Measurements from ENCODE around the gene SLC44A5.
"Not testable (repeated sequence)": the region's sequence is repeated elsewhere in the genome, so short reads cannot be mapped to it uniquely, and the experiment has no call there.

The SLC44A5 gene

GRCh38 chr1:75275631-75276030, 335.3 kb downstream of the SLC44A5 start:
- DNase-seq (ENCODE audit: low read depth in 2 of 2): no peak

- DNase-seq (ENCODE audit: low read depth in 2 of 2): no peak
Measured at GRCh38 chr1:75274920-75275506, 335.9 kb downstream of the SLC44A5 start.

- DNase-seq (ENCODE audit: low read depth in 2 of 2): no peak
Measured at GRCh38 chr1:75273110-75273509, 337.8 kb downstream of the SLC44A5 start.

- DNase-seq (ENCODE audit: low read depth in 2 of 2): no peak
Measured at GRCh38 chr1:75265792-75266191, 345.1 kb downstream of the SLC44A5 start.

- DNase-seq (ENCODE audit: low read depth in 2 of 2): no peak
Measured at GRCh38 chr1:75264112-75264511, 346.8 kb downstream of the SLC44A5 start.

- not testable (repeated sequence) for DNase-seq (ENCODE audit: low read depth in 2 of 2)
Measured at GRCh38 chr1:75263616-75264015, 347.3 kb downstream of the SLC44A5 start.

GRCh38 chr1:75261946-75262345, 349.0 kb downstream of the SLC44A5 start:
- DNase-seq (ENCODE audit: low read depth in 2 of 2): not testable (repeated sequence)

- no peak for DNase-seq (ENCODE audit: low read depth in 2 of 2)
Measured at GRCh38 chr1:75258351-75258750, 352.6 kb downstream of the SLC44A5 start.

- no peak for DNase-seq (ENCODE audit: low read depth in 2 of 2)
Measured at GRCh38 chr1:75257424-75257823, 353.5 kb downstream of the SLC44A5 start.

- not testable (repeated sequence) for DNase-seq (ENCODE audit: low read depth in 2 of 2)
Measured at GRCh38 chr1:75250114-75250513, 360.8 kb downstream of the SLC44A5 start.

- no peak for DNase-seq (ENCODE audit: low read depth in 2 of 2)
Measured at GRCh38 chr1:75245239-75245638, 365.7 kb downstream of the SLC44A5 start.

GRCh38 chr1:75243124-75243523, 367.8 kb downstream of the SLC44A5 start:
- DNase-seq (ENCODE audit: low read depth in 2 of 2): no peak

GRCh38 chr1:75237316-75237715, 373.6 kb downstream of the SLC44A5 start:
- no peak for DNase-seq (ENCODE audit: low read depth in 2 of 2)

GRCh38 chr1:75234562-75234961, 376.4 kb downstream of the SLC44A5 start:
- DNase-seq (ENCODE audit: low read depth in 2 of 2): no peak

- no peak for DNase-seq (ENCODE audit: low read depth in 2 of 2)
Measured at GRCh38 chr1:75233302-75233929, 377.5 kb downstream of the SLC44A5 start.

- no peak for DNase-seq (ENCODE audit: low read depth in 2 of 2)
Measured at GRCh38 chr1:75220072-75220471, 390.8 kb downstream of the SLC44A5 start.

- no peak for DNase-seq (ENCODE audit: low read depth in 2 of 2)
Measured at GRCh38 chr1:75214017-75214416, 396.9 kb downstream of the SLC44A5 start.

- DNase-seq (ENCODE audit: low read depth in 2 of 2): no peak
Measured at GRCh38 chr1:75211648-75212047, 399.3 kb downstream of the SLC44A5 start.

GRCh38 chr1:75208862-75209261, 402.1 kb downstream of the SLC44A5 start:
- no peak for DNase-seq (ENCODE audit: low read depth in 2 of 2)

- DNase-seq (ENCODE audit: low read depth in 2 of 2): no peak
Measured at GRCh38 chr1:75203415-75204277, 407.3 kb downstream of the SLC44A5 start.

- DNase-seq (ENCODE audit: low read depth in 2 of 2): no peak
Measured at GRCh38 chr1:75202751-75203150, 408.2 kb downstream of the SLC44A5 start.

GRCh38 chr1:75198761-75199160, 412.2 kb downstream of the SLC44A5 start:
- DNase-seq (ENCODE audit: low read depth in 2 of 2): no peak

GRCh38 chr1:75198163-75198562, 412.8 kb downstream of the SLC44A5 start:
- DNase-seq (ENCODE audit: low read depth in 2 of 2): no peak
